Suppressor macrophage treated with lipopolysaccharide for 1 hour (primary cell): ENCODE measurements around the gene INPP5D.
"Not testable (repeated sequence)": the region's sequence is repeated elsewhere in the genome, so short reads cannot be mapped to it uniquely, and the experiment has no call there.

Experiments used
- DNase-seq, 3 donors: peaks; one replicate each; pipeline ENCODE4 v3.0.0-alpha.2; 2020 to 2022

Gene INPP5D

GRCh38 chr2:233053928-233054784 is 6.0 kb upstream of the INPP5D start:
- peak; percentile 72 to 90 (median 78) for DNase-seq

DNA sequence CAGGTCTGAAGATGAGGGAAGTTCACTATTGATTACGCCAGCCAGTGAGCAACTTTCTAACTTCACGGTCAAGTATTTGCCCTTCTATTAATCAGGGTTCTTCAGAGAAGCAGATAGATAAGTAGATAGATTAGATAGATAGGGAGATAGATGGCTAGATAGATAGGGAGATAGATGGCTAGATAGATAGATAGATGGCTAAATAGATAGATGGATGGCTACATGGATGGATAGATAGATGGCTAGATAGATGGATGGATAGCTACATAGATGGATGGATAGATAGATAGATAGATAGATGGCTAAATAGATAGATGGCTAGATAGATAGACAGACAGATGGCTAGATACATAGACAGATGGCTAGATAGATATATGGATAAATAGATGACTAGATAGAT is 4.8 kb upstream of the INPP5D start:
- no peak for DNase-seq

DNA sequence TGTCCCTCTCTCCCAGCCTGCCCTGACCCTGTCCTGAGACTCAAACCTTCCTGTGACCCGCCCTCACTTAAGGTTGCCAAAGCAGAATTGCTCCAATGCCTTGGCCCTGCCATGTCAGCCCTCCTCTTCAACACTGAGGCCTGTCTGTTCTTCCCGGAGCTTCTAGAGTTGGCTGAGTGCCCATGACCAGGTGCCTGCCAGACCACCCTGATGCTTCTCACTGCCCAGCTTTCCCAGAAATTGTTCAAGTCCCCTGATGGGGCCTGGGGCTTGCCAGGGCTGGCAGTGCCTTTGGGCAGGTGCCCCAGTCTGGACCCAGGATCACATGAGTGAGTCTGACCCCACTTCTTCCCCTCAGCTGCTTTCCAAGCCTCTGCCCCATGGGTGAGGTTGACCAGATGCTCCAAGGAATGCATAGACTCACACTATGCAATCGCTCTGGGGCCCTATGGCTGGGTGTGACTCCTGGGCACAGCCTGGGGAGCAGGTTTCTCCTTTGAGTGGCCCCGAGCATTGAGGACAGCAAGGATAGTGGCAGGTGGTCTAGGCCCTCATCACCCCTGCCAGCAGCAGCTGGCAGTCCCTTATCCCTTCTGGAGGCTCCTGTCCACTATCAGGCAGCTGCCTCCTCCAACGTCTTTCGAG is 3.1 kb upstream of the INPP5D start:
- no peak for DNase-seq

DNA sequence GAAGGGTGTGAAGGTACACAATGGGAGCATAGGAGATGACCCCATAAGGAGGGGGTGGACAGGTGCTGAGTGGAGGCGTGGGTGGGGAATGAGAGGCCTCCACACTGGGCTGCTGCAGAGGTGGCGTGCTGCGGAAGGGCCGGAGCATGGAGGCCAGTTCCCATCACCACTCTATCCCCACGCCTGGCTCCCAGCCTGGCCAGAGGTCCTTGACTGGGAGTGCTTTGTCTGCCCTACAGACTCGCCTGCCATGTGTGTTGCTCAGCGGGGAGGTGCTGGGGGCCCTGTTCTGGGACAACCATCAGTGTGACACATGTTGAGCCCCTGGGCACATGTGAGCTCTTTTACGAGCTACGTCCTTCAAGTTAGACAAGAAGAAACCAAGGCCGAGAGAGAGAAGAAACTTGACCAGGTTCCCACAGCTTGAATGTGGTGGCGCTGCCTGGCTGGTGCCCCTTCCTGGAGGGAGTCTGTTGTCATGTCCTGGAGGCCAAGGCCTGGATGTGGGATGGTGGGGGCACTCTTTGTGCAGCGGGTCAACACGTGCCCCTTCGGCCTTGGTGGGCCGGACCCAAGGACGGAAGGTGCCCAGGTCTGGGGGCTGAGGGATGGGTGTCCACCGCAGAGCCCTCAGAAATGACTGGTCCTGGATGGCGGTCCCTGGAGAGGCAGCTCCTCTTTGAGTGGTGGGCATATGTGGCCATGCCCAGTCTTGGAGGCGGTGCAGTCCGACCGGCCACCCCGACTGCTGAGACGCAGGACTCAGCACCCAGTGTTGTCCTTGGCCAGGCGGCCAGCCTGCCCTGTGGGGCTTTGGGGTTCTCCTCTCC is 1.2 kb upstream of the INPP5D start:
- DNase-seq = no peak

DNA sequence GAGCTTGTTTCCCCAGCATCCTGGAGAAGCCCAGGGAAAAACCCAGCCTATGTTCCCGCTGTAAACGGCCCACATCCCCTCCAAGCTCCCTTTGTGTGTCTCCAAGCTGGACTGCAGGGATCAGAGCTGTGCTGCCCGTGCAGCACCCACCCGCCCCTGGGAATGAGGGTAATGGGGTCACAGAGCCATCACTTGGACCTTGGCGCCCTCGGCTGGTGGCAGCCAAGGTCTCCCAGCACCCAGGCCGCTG is 670 bp upstream of the INPP5D start:
- peak in 1 of 3 donors; percentile 48 for DNase-seq

- DNase-seq = no peak
These were observed 398 bp downstream of the INPP5D start for GRCh38 chr2:233060501-233060979.

- peak; percentile 86 to 88 (median 88) for DNase-seq
These were observed 943 bp downstream of the INPP5D start for GRCh38 chr2:233060980-233061590.

- DNase-seq = peak in 2 of 3 donors; percentile 49 to 68
These were observed 1.7 kb downstream of the INPP5D start for GRCh38 chr2:233061591-233062450.

DNA sequence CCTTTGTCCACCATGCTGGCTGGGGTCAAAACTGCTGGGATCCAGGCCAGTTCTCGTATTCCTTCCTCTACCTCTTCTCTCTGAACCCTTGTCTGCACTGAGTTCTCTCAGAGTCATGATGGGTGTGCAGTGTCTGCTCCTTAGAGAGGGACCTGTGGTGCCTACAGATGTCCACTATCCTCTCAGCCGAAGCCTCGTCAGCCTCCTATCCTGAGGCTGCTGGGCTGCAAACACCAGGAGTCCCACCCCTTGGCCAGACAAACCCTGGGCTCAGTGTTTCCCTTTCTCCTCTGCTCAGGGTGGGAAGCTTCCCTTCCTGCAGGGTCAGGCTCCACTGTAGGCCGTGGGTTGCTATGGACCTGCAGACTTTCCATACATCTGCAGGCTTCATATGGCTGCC is 2.3 kb downstream of the INPP5D start:
- DNase-seq = peak in 2 of 3 donors; percentile 22 to 31

GRCh38 chr2:233062946-233063268 is 2.8 kb downstream of the INPP5D start:
- no peak for DNase-seq

DNA sequence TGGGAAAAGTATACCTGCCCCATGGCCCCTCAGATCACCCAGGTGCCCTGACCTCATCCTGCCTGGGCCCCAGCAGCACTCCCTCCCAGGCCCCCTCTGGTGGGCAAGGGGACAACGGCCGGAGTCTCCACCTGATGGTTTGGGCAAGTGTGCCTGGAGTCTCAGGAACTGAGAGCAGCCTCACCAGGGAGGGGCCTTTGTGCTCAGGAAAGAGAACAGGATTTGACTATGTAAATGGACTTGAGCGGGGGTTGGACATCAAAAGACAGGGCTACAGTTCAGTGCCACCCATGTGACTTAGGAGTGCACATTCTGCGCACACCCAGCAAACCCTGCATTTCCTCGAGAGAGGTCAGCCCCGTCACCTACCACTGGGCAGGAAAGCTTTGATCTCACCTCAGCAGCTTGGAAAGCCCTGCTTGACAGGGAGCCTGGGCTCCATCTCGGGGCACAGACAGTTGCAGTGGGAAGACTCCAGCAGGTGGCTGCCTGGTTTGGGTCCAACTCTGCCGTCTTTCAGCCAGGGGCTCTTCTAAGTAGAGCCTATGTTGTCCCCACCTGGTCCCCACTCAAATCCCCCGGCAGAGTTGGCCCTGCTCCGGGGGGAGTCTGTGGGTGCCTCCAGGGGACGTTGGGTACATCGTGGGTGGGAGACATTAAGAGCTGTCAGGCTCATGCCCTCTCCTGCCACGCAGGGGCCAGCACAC is 3.3 kb downstream of the INPP5D start:
- DNase-seq = peak in 2 of 3 donors; percentile 37 to 51

GRCh38 chr2:233063976-233064411 is 3.9 kb downstream of the INPP5D start:
- peak in 1 of 3 donors; percentile 42 for DNase-seq

DNA sequence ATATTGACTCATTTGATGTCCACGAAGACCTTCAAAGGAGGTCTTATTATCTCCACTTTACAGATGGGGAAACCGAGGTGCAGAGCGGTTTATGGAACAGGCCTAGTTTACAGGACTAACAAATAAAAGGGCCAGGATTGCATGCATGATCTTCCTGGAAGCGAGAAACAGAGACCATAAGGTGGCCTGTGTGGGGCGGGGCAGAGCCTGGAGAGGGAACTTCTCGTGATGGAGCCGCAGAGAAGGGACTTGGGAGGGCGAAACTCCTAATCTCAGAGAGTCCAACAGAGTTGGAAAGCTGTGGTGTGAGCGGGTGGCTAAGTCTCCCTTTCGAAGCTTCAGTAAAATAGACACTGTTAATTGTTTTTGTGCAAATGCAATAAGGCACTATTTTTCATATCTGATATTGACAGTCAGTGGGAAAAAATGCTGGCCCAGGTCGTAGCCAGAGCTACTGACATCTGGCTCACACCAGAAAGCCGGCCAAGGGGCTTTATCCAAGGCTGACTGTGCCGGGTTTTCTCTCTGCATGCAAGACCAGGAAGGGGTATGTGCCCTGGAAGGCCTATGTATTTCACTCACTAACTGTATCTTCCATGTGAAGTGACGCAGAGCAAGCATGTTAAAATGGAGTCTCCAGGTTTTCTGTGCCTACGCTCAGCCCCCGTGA is 4.5 kb downstream of the INPP5D start:
- peak in 1 of 3 donors; percentile 24 for DNase-seq

GRCh38 chr2:233065200-233065589 is 5.1 kb downstream of the INPP5D start:
- not testable (repeated sequence) for DNase-seq

- no peak for DNase-seq
These were observed 5.9 kb downstream of the INPP5D start for GRCh38 chr2:233065954-233066470.

GRCh38 chr2:233068762-233069418 is 8.7 kb downstream of the INPP5D start:
- peak in 1 of 3 donors; percentile 24 for DNase-seq

GRCh38 chr2:233072838-233073237 is 12.7 kb downstream of the INPP5D start:
- no peak for DNase-seq

- DNase-seq = no peak
These were observed 14.0 kb downstream of the INPP5D start for GRCh38 chr2:233074106-233074505.

- peak in 1 of 3 donors; percentile 56 for DNase-seq
These were observed 15.2 kb downstream of the INPP5D start for GRCh38 chr2:233075141-233075965.
